Central memory CD8-positive, alpha-beta T cell (primary cell): Measurements from ENCODE around the gene BUD31.
A peak's percentile ranks its signal among the peaks of the same experiment; 100 is the strongest.
"Not testable (repeated sequence)": the region's sequence is repeated elsewhere in the genome, so short reads cannot be mapped to it uniquely, and the experiment has no call there.

Source experiments
- ATAC-seq: fragments of 150-1000 bp; cut with Tn5 transposase; replicated peaks from 2 replicates; pipeline ENCODE4 v1.10.0; 2022; ENCODE audit warnings: mild to moderate bottlenecking, moderate FRiP score, moderate number of reproducible peaks; ENCODE audit not compliant: poor library complexity, severe bottlenecking; ENCODE audit errors: extremely low read depth
- DNase-seq, 2 donors: peaks; one replicate each; pipeline ENCODE4 v3.0.0; 2021; ENCODE audit warnings: low spot score in 2 of 2
- H3K27ac Mint-ChIP-seq: one replicate; pipeline ENCODE4 v1.8.0; 2022; ENCODE audit warnings: low read depth, mild to moderate bottlenecking, moderate library complexity, mixed read lengths
- H3K27me3 Mint-ChIP-seq: one replicate; pipeline ENCODE4 v1.8.0; 2022; ENCODE audit warnings: mixed read lengths
- H3K36me3 Mint-ChIP-seq: one replicate; pipeline ENCODE4 v1.8.0; 2022; ENCODE audit warnings: mild to moderate bottlenecking, moderate library complexity, mixed read lengths; ENCODE audit not compliant: insufficient read depth
- H3K4me1 Mint-ChIP-seq: one replicate; pipeline ENCODE4 v1.8.0; 2022; ENCODE audit warnings: mixed read lengths
- H3K4me3 Mint-ChIP-seq: one replicate; pipeline ENCODE4 v1.8.0; 2022; ENCODE audit warnings: mild to moderate bottlenecking, moderate library complexity, mixed read lengths
- H3K9me3 Mint-ChIP-seq: one replicate; pipeline ENCODE4 v1.8.0; 2022; ENCODE audit warnings: mixed read lengths

The BUD31 gene

GRCh38 chr7:99384523-99384922 is 24.2 kb upstream of the BUD31 start:
- DNase-seq = no peak
- Mint-ChIP-seq H3K27me3 (no peaks in the 10 kb centered on the region), H3K4me1 (peaks cover 37% of the 10 kb centered on the region), H3K36me3 (peaks cover 63% of the 10 kb centered on the region), H3K27ac (peak overlapping the region; percentile 72), H3K9me3 (no peaks in the 10 kb centered on the region), H3K4me3 (no peak overlapping the region)
- ATAC-seq = no peak

GRCh38 chr7:99385564-99385963 is 23.2 kb upstream of the BUD31 start:
- no peaks in the 10 kb centered on the region for H3K9me3 Mint-ChIP-seq

GRCh38 chr7:99386584-99387238 is 22.1 kb upstream of the BUD31 start:
- Mint-ChIP-seq H3K36me3 (peaks cover 63% of the 10 kb centered on the region), H3K27ac (no peak overlapping the region), H3K4me1 (peaks cover 18% of the 10 kb centered on the region), H3K4me3 (no peak overlapping the region), H3K27me3 (no peaks in the 10 kb centered on the region), H3K9me3 (no peaks in the 10 kb centered on the region)
- peak; percentile 48 for ATAC-seq
- peak in 1 of 2 donors; percentile 26 for DNase-seq

More at GRCh38 chr7:99385564-99385963, 23.2 kb upstream of the BUD31 start:
- H3K27ac Mint-ChIP-seq = peak overlapping the region; percentile 72
- H3K36me3 Mint-ChIP-seq = peaks cover 62% of the 10 kb centered on the region
- ATAC-seq (no peak), DNase-seq (no peak)
- no peaks in the 10 kb centered on the region for H3K27me3 Mint-ChIP-seq
- H3K4me3 Mint-ChIP-seq = no peak overlapping the region
- H3K4me1 Mint-ChIP-seq = peaks cover 26% of the 10 kb centered on the region

- peaks cover 68% of the 10 kb centered on the region for H3K36me3 Mint-ChIP-seq
- H3K27me3 Mint-ChIP-seq, H3K9me3 Mint-ChIP-seq, H3K4me3 Mint-ChIP-seq, DNase-seq, H3K27ac Mint-ChIP-seq, ATAC-seq: not testable (repeated sequence)
- peaks cover 22% of the 10 kb centered on the region for H3K4me1 Mint-ChIP-seq
Measured at GRCh38 chr7:99387239-99387635, 21.5 kb upstream of the BUD31 start.

GRCh38 chr7:99387912-99388311 is 20.9 kb upstream of the BUD31 start:
- Mint-ChIP-seq H3K4me1 (peaks cover 27% of the 10 kb centered on the region), H3K36me3 (peaks cover 73% of the 10 kb centered on the region), H3K9me3 (no peaks in the 10 kb centered on the region), H3K27me3 (no peaks in the 10 kb centered on the region), H3K4me3 (no peak overlapping the region), H3K27ac (peak overlapping the region; percentile 68)
- ATAC-seq (no peak), DNase-seq (no peak)

- Mint-ChIP-seq H3K36me3 (peaks cover 82% of the 10 kb centered on the region), H3K9me3 (no peaks in the 10 kb centered on the region), H3K4me3 (no peak overlapping the region), H3K4me1 (peaks cover 24% of the 10 kb centered on the region), H3K27ac (no peak overlapping the region), H3K27me3 (no peaks in the 10 kb centered on the region)
- ATAC-seq (no peak), DNase-seq (no peak)
Measured at GRCh38 chr7:99389772-99390171, 19.0 kb upstream of the BUD31 start.

- Mint-ChIP-seq H3K4me3 (no peak overlapping the region), H3K27ac (no peak overlapping the region)
Measured at GRCh38 chr7:99390941-99391602, 17.7 kb upstream of the BUD31 start.

GRCh38 chr7:99392046-99392445 is 16.7 kb upstream of the BUD31 start:
- Mint-ChIP-seq H3K27me3 (no peaks in the 10 kb centered on the region), H3K4me3 (peak overlapping the region; percentile 23), H3K9me3 (no peaks in the 10 kb centered on the region), H3K4me1 (peaks cover 24% of the 10 kb centered on the region), H3K27ac (peak overlapping the region; percentile 75), H3K36me3 (peaks cover 84% of the 10 kb centered on the region)
- ATAC-seq (no peak), DNase-seq (no peak)

More at GRCh38 chr7:99390941-99391602, 17.7 kb upstream of the BUD31 start:
- no peaks in the 10 kb centered on the region for H3K9me3 Mint-ChIP-seq
- H3K36me3 Mint-ChIP-seq = peaks cover 88% of the 10 kb centered on the region
- no peaks in the 10 kb centered on the region for H3K27me3 Mint-ChIP-seq
- ATAC-seq (no peak), DNase-seq (no peak)
- H3K4me1 Mint-ChIP-seq = peaks cover 24% of the 10 kb centered on the region

- peaks cover 28% of the 10 kb centered on the region for H3K4me1 Mint-ChIP-seq
- H3K27ac Mint-ChIP-seq = peak overlapping the region; percentile 67
- no peaks in the 10 kb centered on the region for H3K27me3 Mint-ChIP-seq
- H3K36me3 Mint-ChIP-seq = peaks cover 82% of the 10 kb centered on the region
- peak overlapping the region; percentile 68 for H3K4me3 Mint-ChIP-seq
- ATAC-seq (peak; percentile 95), DNase-seq (peak; percentile 69 to 73)
- H3K9me3 Mint-ChIP-seq = no peaks in the 10 kb centered on the region
Measured at GRCh38 chr7:99392659-99393354, 16.0 kb upstream of the BUD31 start.

- no peaks in the 10 kb centered on the region for H3K27me3 Mint-ChIP-seq
- peak overlapping the region; percentile 67 for H3K27ac Mint-ChIP-seq
- DNase-seq (no peak), ATAC-seq (no peak)
- peaks cover 77% of the 10 kb centered on the region for H3K36me3 Mint-ChIP-seq
- H3K4me3 Mint-ChIP-seq = peak overlapping the region; percentile 68
- peaks cover 35% of the 10 kb centered on the region for H3K4me1 Mint-ChIP-seq
- H3K9me3 Mint-ChIP-seq = no peaks in the 10 kb centered on the region
Measured at GRCh38 chr7:99393355-99394187, 15.2 kb upstream of the BUD31 start.

- no peaks in the 10 kb centered on the region for H3K27me3 Mint-ChIP-seq
- peaks cover 40% of the 10 kb centered on the region for H3K4me1 Mint-ChIP-seq
- no peak for ATAC-seq
- H3K4me3 Mint-ChIP-seq = peak overlapping the region; percentile 68
- peak overlapping the region; percentile 67 for H3K27ac Mint-ChIP-seq
- no peaks in the 10 kb centered on the region for H3K9me3 Mint-ChIP-seq
- H3K36me3 Mint-ChIP-seq = peaks cover 73% of the 10 kb centered on the region
- DNase-seq = no peak
Measured at GRCh38 chr7:99394188-99394502, 14.6 kb upstream of the BUD31 start.

GRCh38 chr7:99395616-99396327 is 13.0 kb upstream of the BUD31 start:
- H3K36me3 Mint-ChIP-seq = peaks cover 64% of the 10 kb centered on the region
- H3K4me3 Mint-ChIP-seq = no peak overlapping the region
- no peak overlapping the region for H3K27ac Mint-ChIP-seq
- H3K27me3 Mint-ChIP-seq = no peaks in the 10 kb centered on the region
- H3K9me3 Mint-ChIP-seq = no peaks in the 10 kb centered on the region
- peaks cover 43% of the 10 kb centered on the region for H3K4me1 Mint-ChIP-seq
- ATAC-seq (no peak), DNase-seq (no peak)
